Fibroblast of mammary gland (primary cell): ENCODE results near the gene FREM2.
A peak's percentile ranks its signal among the peaks of the same experiment; 100 is the strongest.

ENCODE experiments used
- DNase-seq: peaks from one replicate; pipeline ENCODE4 v3.0.0-alpha.2; 2010; ENCODE audit warnings: low read depth
- H3K4me3 ChIP-seq: 2 replicates; pipeline ENCODE4 v1.5.1; 2011; ENCODE audit warnings: low read depth, mild to moderate bottlenecking, low read length, moderate library complexity; ENCODE audit not compliant: control insufficient read depth
- CTCF ChIP-seq: conservative IDR thresholded peaks from 2 replicates; pipeline ENCODE4 v1.5.1; 2011; ENCODE audit warnings: low read depth, low read length, inconsistent platforms; ENCODE audit not compliant: control insufficient read depth, insufficient read depth

FREM2 gene

GRCh38 chr13:38697197-38697596, 10.3 kb downstream of the FREM2 start:
- no peak for DNase-seq
- no peak overlapping the region for H3K4me3 ChIP-seq
- no peak for TF ChIP-seq CTCF

- DNase-seq, result peak; percentile 7
- no peak for TF ChIP-seq CTCF
- H3K4me3 ChIP-seq, result no peak overlapping the region
Measured at GRCh38 chr13:38697628-38698333, 10.9 kb downstream of the FREM2 start.

GRCh38 chr13:38700051-38700450, 13.2 kb downstream of the FREM2 start:
- no peak for TF ChIP-seq CTCF
- peak; percentile 56 for DNase-seq
- H3K4me3 ChIP-seq, result no peak overlapping the region

GRCh38 chr13:38702669-38703068, 15.8 kb downstream of the FREM2 start:
- no peak overlapping the region for H3K4me3 ChIP-seq
- no peak for DNase-seq
- no peak for TF ChIP-seq CTCF

- no peak for TF ChIP-seq CTCF
- no peak overlapping the region for H3K4me3 ChIP-seq
- no peak for DNase-seq
Measured at GRCh38 chr13:38703255-38703654, 16.4 kb downstream of the FREM2 start.

- DNase-seq, result no peak
- H3K4me3 ChIP-seq, result no peak overlapping the region
- TF ChIP-seq CTCF, result no peak
Measured at GRCh38 chr13:38705365-38705764, 18.5 kb downstream of the FREM2 start.

- no peak for DNase-seq
- no peak for TF ChIP-seq CTCF
Measured at GRCh38 chr13:38707460-38707859, 20.6 kb downstream of the FREM2 start.

More at GRCh38 chr13:38707460-38707859, 20.6 kb downstream of the FREM2 start:
- H3K4me3 ChIP-seq, result no peak overlapping the region
